ENCODE data around the gene CDK5RAP3. TPM values are rescaled to one million over a fixed set of nuclear protein-coding genes. Genes with fewer than 3 reads are reported as not detected.

The CDK5RAP3 gene
- total RNA-seq, 4 donors from 2014 or later: 43.8 to 98.8 (median 63.8) TPM

DNA sequence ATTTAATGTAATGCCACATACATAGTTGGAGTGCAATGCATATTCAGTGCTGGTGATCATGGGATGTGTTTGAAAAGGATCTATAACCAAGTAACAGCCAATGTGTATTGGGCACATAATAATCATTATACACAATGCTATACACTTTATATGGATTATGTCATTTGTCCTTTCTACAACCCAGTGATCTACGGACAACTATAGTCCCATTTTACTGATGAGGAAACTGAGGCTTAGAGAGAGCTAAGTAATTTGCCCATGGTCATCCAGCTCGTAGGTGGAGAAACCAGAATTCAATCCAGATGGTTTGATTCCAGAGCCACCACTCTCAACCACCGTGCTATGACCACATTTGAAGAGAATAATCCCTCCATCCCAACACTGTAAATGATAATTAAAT is 39.3 kb downstream of the CDK5RAP3 start:
- H3K36me3 ChIP-seq: no peaks in the 10 kb centered on the region
- no peaks in the 10 kb centered on the region for H3K9me3 ChIP-seq
- no peak overlapping the region for H3K27ac ChIP-seq
- ATAC-seq: no peak
- no peak overlapping the region for H3K4me3 ChIP-seq
- H3K27me3 ChIP-seq: peaks cover 78% of the 10 kb centered on the region
- 80 to 82% methylated on average over 3 of the region's 3 CpGs for WGBS, 2 donors (ENCODE audit: low coverage in 1 of 2)
- TF ChIP-seq POLR2AphosphoS5 (IDR thresholded peaks at IDR 0.05) (no peak), CTCF (IDR thresholded peaks at IDR 0.05) (no peak), EP300 (IDR thresholded peaks at IDR 0.05) (no peak), POLR2A (IDR thresholded peaks at IDR 0.05) (no peak)
- H3K4me1 ChIP-seq: peaks cover 0 to 16% (median 10%) of the 10 kb centered on the region in 3 donors

GRCh38 chr17:48011405-48012150 is 40.7 kb downstream of the CDK5RAP3 start:
- peak overlapping the region; percentile 3 to 42 for H3K4me3 ChIP-seq
- H3K27me3 ChIP-seq: peaks cover 77% of the 10 kb centered on the region
- H3K4me1 ChIP-seq: peaks cover 0 to 16% (median 10%) of the 10 kb centered on the region in 3 donors

GRCh38 chr17:48012151-48012520 is 41.2 kb downstream of the CDK5RAP3 start:
- H3K27ac ChIP-seq: no peak overlapping the region
- H3K36me3 ChIP-seq: no peaks in the 10 kb centered on the region
- peak overlapping the region; percentile 3 to 42 for H3K4me3 ChIP-seq
- H3K4me1 ChIP-seq: peaks cover 0 to 16% (median 10%) of the 10 kb centered on the region in 3 donors
- no peaks in the 10 kb centered on the region for H3K9me3 ChIP-seq
- WGBS, 2 donors (ENCODE audit: low coverage in 1 of 2): 1% methylated on average over 16 to 27 of the region's 34 CpGs
- H3K27me3 ChIP-seq: peaks cover 77% of the 10 kb centered on the region
- ATAC-seq: no peak
- TF ChIP-seq POLR2A (IDR thresholded peaks at IDR 0.05): no peak
- no peak for TF ChIP-seq POLR2AphosphoS5 (IDR thresholded peaks at IDR 0.05)
- TF ChIP-seq EP300 (IDR thresholded peaks at IDR 0.05): no peak
- TF ChIP-seq CTCF (IDR thresholded peaks at IDR 0.05): no peak

More at GRCh38 chr17:48011405-48012150, 40.7 kb downstream of the CDK5RAP3 start:
- WGBS, 2 donors (ENCODE audit: low coverage in 1 of 2): 3 to 29% methylated on average over 12 to 22 of the region's 23 CpGs
- Histone ChIP-seq H3K36me3 (no peaks in the 10 kb centered on the region), H3K27ac (no peak overlapping the region), H3K9me3 (no peaks in the 10 kb centered on the region)
- TF ChIP-seq POLR2AphosphoS5 (IDR thresholded peaks at IDR 0.05): no peak
- TF ChIP-seq CTCF (IDR thresholded peaks at IDR 0.05): peak in 3 of 4 experiments; percentile 22 to 38 (median 31)
- no peak for ATAC-seq

- Histone ChIP-seq H3K27ac (no peak overlapping the region), H3K27me3 (peaks cover 77% of the 10 kb centered on the region), H3K4me3 (no peak overlapping the region), H3K4me1 (peaks cover 0 to 16% (median 10%) of the 10 kb centered on the region in 3 donors), H3K36me3 (no peaks in the 10 kb centered on the region), H3K9me3 (no peaks in the 10 kb centered on the region)
- ATAC-seq: no peak
- TF ChIP-seq CTCF (IDR thresholded peaks at IDR 0.05): no peak
- TF ChIP-seq EP300 (IDR thresholded peaks at IDR 0.05): no peak
- TF ChIP-seq POLR2AphosphoS5 (IDR thresholded peaks at IDR 0.05): no peak
- TF ChIP-seq POLR2A (IDR thresholded peaks at IDR 0.05): no peak
- 20 to 33% methylated on average over 1 to 2 of the region's 5 CpGs for WGBS, 2 donors (ENCODE audit: low coverage in 1 of 2)
Observed at GRCh38 chr17:48012654-48013053, 41.7 kb downstream of the CDK5RAP3 start.

Data from gastroesophageal sphincter (tissue), 4 donors.